Hematopoietic multipotent progenitor cell treated with erythropoietin and hydrocortisone succinate and interleukin-3 and kit ligand, for 4 days (in vitro differentiated cells): ENCODE measurements around the gene TANC1.
"Not testable (repeated sequence)": the region's sequence is repeated elsewhere in the genome, so short reads cannot be mapped to it uniquely, and the experiment has no call there.

ENCODE experiments used
- DNase-seq: peaks from one replicate; pipeline ENCODE4 v3.0.0-alpha.2; 2015

TANC1 gene

GRCh38 chr2:159094173-159094737 lies 125.8 kb downstream of the TANC1 start:
- DNase-seq, result no peak

GRCh38 chr2:159095813-159096212 lies 127.4 kb downstream of the TANC1 start:
- no peak for DNase-seq

- not testable (repeated sequence) for DNase-seq
These were observed 127.9 kb downstream of the TANC1 start for GRCh38 chr2:159096302-159096855.

GRCh38 chr2:159096901-159097300 lies 128.5 kb downstream of the TANC1 start:
- no peak for DNase-seq

GRCh38 chr2:159098361-159098760 lies 129.9 kb downstream of the TANC1 start:
- DNase-seq, result no peak

GRCh38 chr2:159098921-159099411 lies 130.5 kb downstream of the TANC1 start:
- no peak for DNase-seq

- no peak for DNase-seq
These were observed 133.5 kb downstream of the TANC1 start for GRCh38 chr2:159101755-159102489.

- DNase-seq, result no peak
These were observed 135.0 kb downstream of the TANC1 start for GRCh38 chr2:159103411-159103810.

GRCh38 chr2:159106109-159106508 lies 137.7 kb downstream of the TANC1 start:
- DNase-seq, result no peak

GRCh38 chr2:159108181-159108893 lies 139.9 kb downstream of the TANC1 start:
- no peak for DNase-seq

- DNase-seq, result no peak
These were observed 141.1 kb downstream of the TANC1 start for GRCh38 chr2:159109517-159109916.

GRCh38 chr2:159110784-159111183 lies 142.3 kb downstream of the TANC1 start:
- no peak for DNase-seq

- no peak for DNase-seq
These were observed 143.0 kb downstream of the TANC1 start for GRCh38 chr2:159111346-159111927.

GRCh38 chr2:159114835-159115234 lies 146.4 kb downstream of the TANC1 start:
- no peak for DNase-seq

- no peak for DNase-seq
These were observed 148.5 kb downstream of the TANC1 start for GRCh38 chr2:159116922-159117321.

GRCh38 chr2:159117658-159118057 lies 149.2 kb downstream of the TANC1 start:
- no peak for DNase-seq

GRCh38 chr2:159118115-159118858 lies 149.8 kb downstream of the TANC1 start:
- DNase-seq, result peak; percentile 92

GRCh38 chr2:159118859-159119500 lies 150.5 kb downstream of the TANC1 start:
- DNase-seq, result no peak

GRCh38 chr2:159119652-159120257 lies 151.3 kb downstream of the TANC1 start:
- no peak for DNase-seq

GRCh38 chr2:159123786-159124185 lies 155.3 kb downstream of the TANC1 start:
- no peak for DNase-seq

GRCh38 chr2:159124441-159124911 lies 156.0 kb downstream of the TANC1 start:
- peak; percentile 87 for DNase-seq
